ENCODE data around the gene SYT12. TPM values are rescaled to one million over a fixed set of nuclear protein-coding genes. Genes with fewer than 3 reads are reported as not detected.

Gene SYT12
- total RNA-seq, 1 donor from 2014 or later = 7.2 TPM

- no peak for DNase-seq (ENCODE audit: low spot score)
- H3K27me3 Mint-ChIP-seq (ENCODE audit: low read depth) = no peaks in the 10 kb centered on the region
- peak; percentile 89 for TF ChIP-seq CTCF (IDR thresholded peaks at IDR 0.05)
- peaks cover 19% of the 10 kb centered on the region for H3K4me1 Mint-ChIP-seq (ENCODE audit: low read depth)
- H3K27ac Mint-ChIP-seq (ENCODE audit: unreplicated experiment) = no peak overlapping the region
- no peak overlapping the region for H3K4me3 Mint-ChIP-seq (ENCODE audit: unreplicated experiment)
- H3K9me3 Mint-ChIP-seq (ENCODE audit: low read depth) = peaks cover 2% of the 10 kb centered on the region
- H3K36me3 Mint-ChIP-seq (ENCODE audit: low read depth) = peaks cover 2% of the 10 kb centered on the region
Measured at GRCh38 chr11:66976028-66976467, 46.9 kb upstream of the SYT12 start.

- Mint-ChIP-seq H3K4me3 (ENCODE audit: unreplicated experiment) (no peak overlapping the region), H3K27me3 (ENCODE audit: low read depth) (no peaks in the 10 kb centered on the region), H3K4me1 (ENCODE audit: low read depth) (peaks cover 19% of the 10 kb centered on the region), H3K36me3 (ENCODE audit: low read depth) (peaks cover 2% of the 10 kb centered on the region), H3K27ac (ENCODE audit: unreplicated experiment) (no peak overlapping the region), H3K9me3 (ENCODE audit: low read depth) (peaks cover 2% of the 10 kb centered on the region)
- no peak for TF ChIP-seq CTCF (IDR thresholded peaks at IDR 0.05)
- DNase-seq (ENCODE audit: low spot score) = no peak
Measured at GRCh38 chr11:66976925-66977324, 46.0 kb upstream of the SYT12 start.

DNA sequence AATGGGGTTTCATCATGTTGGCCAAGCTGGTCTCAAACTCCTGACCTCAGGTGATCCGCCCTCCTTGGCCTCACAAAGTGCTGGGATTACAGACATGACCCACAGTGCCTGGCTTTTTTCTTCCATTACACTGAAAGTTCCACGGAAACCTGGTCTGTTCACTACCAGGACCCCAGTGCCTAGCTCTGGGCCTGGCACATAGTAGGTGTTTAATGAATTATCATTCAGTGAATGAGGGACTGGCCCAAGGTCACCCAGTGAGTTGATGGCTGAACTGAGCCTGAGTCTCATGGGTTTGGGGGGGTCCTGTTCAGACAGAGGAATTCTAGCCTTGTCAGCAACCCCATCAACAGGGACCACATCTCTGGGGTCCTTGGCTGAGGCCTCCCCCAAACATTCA lies 44.7 kb upstream of the SYT12 start:
- H3K27me3 Mint-ChIP-seq (ENCODE audit: low read depth) = no peaks in the 10 kb centered on the region
- peaks cover 2% of the 10 kb centered on the region for H3K36me3 Mint-ChIP-seq (ENCODE audit: low read depth)
- peaks cover 27% of the 10 kb centered on the region for H3K4me1 Mint-ChIP-seq (ENCODE audit: low read depth)
- TF ChIP-seq CTCF (IDR thresholded peaks at IDR 0.05) = no peak
- H3K9me3 Mint-ChIP-seq (ENCODE audit: low read depth) = peaks cover 2% of the 10 kb centered on the region
- H3K27ac Mint-ChIP-seq (ENCODE audit: unreplicated experiment) = no peak overlapping the region
- H3K4me3 Mint-ChIP-seq (ENCODE audit: unreplicated experiment) = no peak overlapping the region
- no peak for DNase-seq (ENCODE audit: low spot score)

- Mint-ChIP-seq H3K36me3 (ENCODE audit: low read depth) (peaks cover 2% of the 10 kb centered on the region), H3K4me3 (ENCODE audit: unreplicated experiment) (no peak overlapping the region), H3K27ac (ENCODE audit: unreplicated experiment) (no peak overlapping the region), H3K9me3 (ENCODE audit: low read depth) (peaks cover 2% of the 10 kb centered on the region), H3K27me3 (ENCODE audit: low read depth) (no peaks in the 10 kb centered on the region), H3K4me1 (ENCODE audit: low read depth) (peaks cover 30% of the 10 kb centered on the region)
- DNase-seq (ENCODE audit: low spot score) = no peak
- no peak for TF ChIP-seq CTCF (IDR thresholded peaks at IDR 0.05)
Measured at GRCh38 chr11:66978717-66979116, 44.2 kb upstream of the SYT12 start.

DNA sequence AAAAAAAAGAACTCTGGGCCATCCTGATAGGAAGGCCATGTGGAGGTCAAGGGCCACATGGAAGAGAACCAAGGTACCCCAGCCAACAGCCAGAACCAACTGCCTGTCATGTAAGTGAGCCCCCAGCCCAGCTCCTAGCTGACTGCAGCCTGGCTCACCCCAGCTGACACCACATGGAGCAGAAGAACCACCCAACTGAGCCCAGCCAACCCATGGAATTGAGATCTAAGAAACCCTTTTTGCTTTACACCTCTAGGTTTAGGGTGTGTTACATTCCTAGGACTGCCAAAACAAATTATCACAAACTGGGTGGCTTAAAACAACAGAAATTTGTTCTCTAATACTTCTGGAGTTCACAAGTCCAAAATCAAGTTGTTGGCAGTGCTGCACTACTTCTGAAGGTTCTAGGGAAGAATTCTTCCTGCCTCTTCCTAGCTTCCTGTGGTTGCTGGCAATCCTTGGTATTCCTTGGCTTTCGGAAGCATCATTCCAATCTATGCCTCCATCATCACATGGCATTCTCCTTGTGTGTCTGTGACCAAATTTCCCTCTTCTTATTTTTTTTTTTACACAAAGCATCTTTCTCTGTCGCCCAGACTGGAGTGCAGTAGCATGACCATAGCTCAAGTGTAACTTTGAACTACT lies 43.5 kb upstream of the SYT12 start:
- no peak for DNase-seq (ENCODE audit: low spot score)
- no peaks in the 10 kb centered on the region for H3K27me3 Mint-ChIP-seq (ENCODE audit: low read depth)
- TF ChIP-seq CTCF (IDR thresholded peaks at IDR 0.05) = no peak
- H3K4me3 Mint-ChIP-seq (ENCODE audit: unreplicated experiment) = no peak overlapping the region
- no peak overlapping the region for H3K27ac Mint-ChIP-seq (ENCODE audit: unreplicated experiment)
- H3K36me3 Mint-ChIP-seq (ENCODE audit: low read depth) = peaks cover 2% of the 10 kb centered on the region
- H3K9me3 Mint-ChIP-seq (ENCODE audit: low read depth) = peaks cover 2% of the 10 kb centered on the region
- peaks cover 28% of the 10 kb centered on the region for H3K4me1 Mint-ChIP-seq (ENCODE audit: low read depth)
